Inflammatory macrophage treated with lipopolysaccharide for 4 hours (primary cell): ENCODE measurements around the gene RAB3IL1.

ENCODE experiments used
- DNase-seq: peaks from one replicate; pipeline ENCODE4 v3.0.0-alpha.2; 2020

The RAB3IL1 gene

GRCh38 chr11:61862714-61863547 is 54.4 kb downstream of the RAB3IL1 start:
- no peak for DNase-seq

DNA sequence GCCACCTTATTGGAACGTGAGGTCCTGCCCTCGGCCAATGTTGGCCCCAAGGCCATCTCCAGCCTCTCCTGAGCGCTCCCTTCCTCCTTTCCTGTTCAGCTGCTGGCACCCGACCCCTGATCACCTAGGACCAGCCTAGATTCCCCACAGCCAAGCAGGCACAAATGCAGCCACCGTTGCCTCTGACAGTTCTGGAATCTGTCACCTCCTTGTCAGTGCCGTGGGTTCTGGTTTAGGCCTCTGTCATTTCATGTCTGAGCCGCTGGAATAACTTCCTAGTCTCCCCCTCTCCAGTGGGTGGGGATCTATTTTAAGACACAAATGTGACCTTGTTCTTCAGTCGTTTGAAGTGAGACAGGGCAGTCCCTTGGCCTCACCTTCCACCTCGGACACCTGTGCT is 55.7 kb downstream of the RAB3IL1 start:
- DNase-seq, result no peak

GRCh38 chr11:61860054-61860903 is 57.1 kb downstream of the RAB3IL1 start:
- no peak for DNase-seq

DNA sequence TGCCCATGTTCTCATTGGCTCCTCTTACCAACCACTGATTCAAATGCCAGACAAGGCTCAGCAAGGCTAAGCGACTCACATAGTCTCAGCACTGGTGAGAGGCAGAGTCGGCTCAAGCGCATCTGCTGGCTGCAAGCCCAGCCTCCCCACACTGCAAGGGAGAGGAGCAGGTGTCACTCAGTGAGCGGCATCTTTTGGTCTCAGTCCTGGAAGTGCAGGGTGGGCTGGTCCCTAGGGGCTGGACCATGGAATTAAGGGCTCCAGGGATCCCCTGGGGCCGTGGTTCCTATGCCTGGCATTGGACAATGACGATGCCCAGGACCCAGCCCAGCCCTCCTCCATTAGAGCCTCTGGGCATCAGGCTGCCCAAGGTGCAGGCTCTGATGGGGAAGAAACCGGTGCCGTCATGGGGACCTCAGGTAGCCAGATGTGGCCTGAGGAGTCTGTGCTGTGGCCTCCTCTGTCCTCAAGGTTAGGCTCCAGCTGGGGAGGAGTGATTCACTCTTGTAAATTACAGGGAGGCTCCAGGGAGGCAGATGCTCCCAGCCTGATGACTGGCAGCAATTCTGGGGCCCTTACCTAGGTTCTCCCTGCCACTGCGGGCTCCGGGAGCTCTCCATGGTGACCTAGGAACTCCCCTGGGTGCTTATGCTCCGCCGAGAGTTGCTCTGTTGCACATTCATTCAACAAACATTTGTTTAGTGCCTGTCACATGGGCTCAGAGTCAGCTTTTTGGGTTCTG is 61.3 kb downstream of the RAB3IL1 start:
- DNase-seq, result no peak

- DNase-seq, result no peak
These were observed 62.2 kb downstream of the RAB3IL1 start for GRCh38 chr11:61854966-61855714.

- DNase-seq, result no peak
These were observed 63.0 kb downstream of the RAB3IL1 start for GRCh38 chr11:61854206-61854895.

DNA sequence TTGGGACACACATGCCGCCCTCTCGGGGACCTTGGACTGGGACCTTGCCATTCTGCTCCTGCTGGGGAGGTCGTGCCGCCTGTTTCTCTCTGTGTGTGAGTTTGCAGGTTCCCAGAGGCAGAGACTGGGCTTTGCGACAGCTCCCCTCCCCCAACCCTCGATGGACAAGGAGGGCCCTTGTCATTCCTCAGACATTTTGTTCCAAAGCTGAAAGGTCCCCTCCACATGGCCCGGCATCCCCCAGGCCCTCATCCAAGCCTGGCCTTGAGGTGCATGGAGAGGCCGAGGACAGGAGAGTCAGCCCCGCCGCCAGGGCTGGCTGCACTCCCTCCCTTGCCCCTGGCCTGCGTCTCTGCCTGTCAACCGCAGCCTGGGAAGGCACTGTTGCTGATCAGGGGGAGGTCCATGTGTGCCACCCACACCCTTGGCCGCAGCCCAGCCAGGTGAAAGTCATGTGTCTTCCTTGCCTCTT is 63.6 kb downstream of the RAB3IL1 start:
- DNase-seq, result no peak

DNA sequence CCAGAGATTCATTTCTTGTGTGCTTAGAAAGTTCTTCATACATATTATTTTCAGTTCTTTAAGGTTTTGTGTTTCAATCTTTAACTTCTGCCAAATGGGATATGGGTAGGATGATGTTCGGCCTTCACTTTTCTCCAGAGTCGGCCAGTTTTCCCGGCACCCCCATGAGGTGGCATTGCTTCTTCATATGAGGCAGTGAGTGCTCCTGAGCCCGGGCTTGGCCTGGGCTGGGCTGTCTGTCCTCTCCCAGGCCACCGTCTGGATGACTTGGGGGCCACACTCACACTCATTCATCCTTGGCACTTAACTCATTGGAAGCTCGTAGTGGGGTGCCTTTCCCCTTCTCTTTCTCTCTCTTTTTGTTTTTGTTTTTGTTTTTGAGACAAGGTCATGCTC is 65.5 kb downstream of the RAB3IL1 start:
- no peak for DNase-seq

DNA sequence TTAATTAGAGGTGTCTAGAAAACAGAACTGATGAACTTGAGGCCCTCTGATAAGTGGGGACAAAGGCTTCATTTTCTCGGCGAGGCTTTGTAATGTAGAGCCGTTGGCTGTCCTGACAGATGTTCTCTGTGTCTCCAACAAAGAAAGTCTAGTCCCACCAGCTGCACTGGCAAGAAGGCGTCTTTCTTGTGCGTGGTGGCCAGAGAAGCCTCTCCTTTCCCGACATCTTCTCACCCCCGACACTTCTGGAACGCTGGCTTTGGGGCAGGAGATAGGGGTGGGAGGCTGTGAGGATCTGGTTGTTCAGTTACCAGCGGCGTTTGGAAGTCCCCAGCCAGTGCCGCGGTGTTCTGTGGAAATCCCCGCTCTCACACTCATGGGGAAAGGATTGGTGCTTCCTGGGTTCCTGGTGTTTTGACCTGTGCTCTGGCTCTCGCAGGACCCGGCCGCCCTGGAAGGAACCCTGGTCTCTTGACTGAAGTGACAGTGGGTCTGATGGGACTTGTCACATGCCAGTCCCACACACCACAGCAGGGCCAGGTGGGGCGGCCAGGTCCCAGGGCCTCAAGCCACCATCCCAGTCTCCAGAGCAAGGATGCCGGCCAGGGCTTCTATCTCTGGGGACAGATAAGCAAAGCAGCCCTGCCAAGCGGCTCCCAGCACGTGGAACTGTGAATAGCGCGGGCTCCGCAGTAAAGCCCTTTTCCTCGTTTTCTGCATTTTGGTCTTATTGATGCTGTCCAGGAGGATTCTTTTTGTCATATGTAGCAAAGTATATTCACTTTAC is 66.1 kb downstream of the RAB3IL1 start:
- no peak for DNase-seq

- DNase-seq, result no peak
These were observed 66.7 kb downstream of the RAB3IL1 start for GRCh38 chr11:61850687-61851086.

DNA sequence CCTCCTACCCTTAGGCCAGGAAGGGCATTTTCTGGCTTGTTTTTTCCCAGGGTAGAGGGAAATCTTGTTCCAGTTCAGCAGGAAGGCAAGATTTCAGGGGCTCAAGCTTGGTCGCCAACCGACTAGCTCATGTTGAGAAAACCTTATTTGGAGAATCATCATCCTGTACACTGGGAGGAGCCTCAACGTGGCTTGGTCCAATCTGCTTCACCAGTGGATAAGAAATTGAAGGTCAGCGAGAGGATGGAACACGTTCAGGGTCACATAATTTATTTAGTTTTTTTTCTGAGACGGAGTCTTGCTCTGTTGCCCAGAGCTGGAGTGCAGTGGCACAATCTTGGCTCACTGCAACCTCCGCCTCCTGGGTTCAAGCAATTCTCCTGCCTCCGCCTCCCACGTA is 68.7 kb downstream of the RAB3IL1 start:
- no peak for DNase-seq

GRCh38 chr11:61847914-61848581 is 69.3 kb downstream of the RAB3IL1 start:
- DNase-seq, result no peak
